ENCODE data around the gene TRPV5. TPM values are rescaled to one million over a fixed set of nuclear protein-coding genes. Genes with fewer than 3 reads are reported as not detected.
A peak's percentile ranks its signal among the peaks of the same experiment; 100 is the strongest.

The TRPV5 gene
- total RNA-seq, 4 donors from 2014 or later = 0.31 TPM; not detected in 3

GRCh38 chr7:142927949-142928348 is 5.6 kb downstream of the TRPV5 start:
- TF ChIP-seq CTCF (IDR thresholded peaks at IDR 0.05) (no peak), POLR2AphosphoS5 (IDR thresholded peaks at IDR 0.05) (no peak), POLR2A (IDR thresholded peaks at IDR 0.05) (no peak), EP300 (IDR thresholded peaks at IDR 0.05) (no peak)

GRCh38 chr7:142927085-142927745 is 6.3 kb downstream of the TRPV5 start:
- Histone ChIP-seq H3K27ac (no peak overlapping the region), H3K36me3 (no peaks in the 10 kb centered on the region), H3K27me3 (peaks cover 8% of the 10 kb centered on the region), H3K9me3 (no peaks in the 10 kb centered on the region), H3K4me3 (no peak overlapping the region), H3K4me1 (no peaks in the 10 kb centered on the region)
- ATAC-seq = peak; percentile 32
- WGBS, 2 donors (ENCODE audit: low coverage in 1 of 2) = 48 to 49% methylated on average over 7 of the region's 7 CpGs
- no peak for TF ChIP-seq EP300 (IDR thresholded peaks at IDR 0.05)
- no peak for TF ChIP-seq POLR2A (IDR thresholded peaks at IDR 0.05)
- TF ChIP-seq POLR2AphosphoS5 (IDR thresholded peaks at IDR 0.05) = no peak
- no peak for TF ChIP-seq CTCF (IDR thresholded peaks at IDR 0.05)

More at GRCh38 chr7:142927949-142928348, 5.6 kb downstream of the TRPV5 start:
- H3K4me3 ChIP-seq = no peak overlapping the region
- H3K4me1 ChIP-seq = no peaks in the 10 kb centered on the region
- 61 to 85% methylated on average over 3 to 4 of the region's 8 CpGs for WGBS, 2 donors (ENCODE audit: low coverage in 1 of 2)
- ATAC-seq = no peak
- H3K27ac ChIP-seq = no peak overlapping the region
- no peaks in the 10 kb centered on the region for H3K36me3 ChIP-seq
- H3K9me3 ChIP-seq = no peaks in the 10 kb centered on the region
- H3K27me3 ChIP-seq = peaks cover 14% of the 10 kb centered on the region

GRCh38 chr7:142925413-142925812 is 8.1 kb downstream of the TRPV5 start:
- Histone ChIP-seq H3K27me3 (peaks cover 8% of the 10 kb centered on the region), H3K27ac (no peak overlapping the region), H3K4me3 (no peak overlapping the region), H3K36me3 (no peaks in the 10 kb centered on the region), H3K4me1 (no peaks in the 10 kb centered on the region), H3K9me3 (no peaks in the 10 kb centered on the region)
- no peak for TF ChIP-seq CTCF (IDR thresholded peaks at IDR 0.05)
- no peak for TF ChIP-seq POLR2A (IDR thresholded peaks at IDR 0.05)
- no peak for ATAC-seq
- WGBS, 2 donors (ENCODE audit: low coverage in 1 of 2) = 20 to 61% methylated on average over 1 to 5 of the region's 12 CpGs

- TF ChIP-seq POLR2A (IDR thresholded peaks at IDR 0.05) (no peak), POLR2AphosphoS5 (IDR thresholded peaks at IDR 0.05) (no peak), CTCF (IDR thresholded peaks at IDR 0.05) (no peak), EP300 (IDR thresholded peaks at IDR 0.05) (no peak)
- 50 to 67% methylated on average over 2 of the region's 2 CpGs for whole genome bisulfite sequencing, 2 donors (ENCODE audit: low coverage in 1 of 2)
Observed at GRCh38 chr7:142923391-142923790, 10.2 kb downstream of the TRPV5 start.

GRCh38 chr7:142919656-142920055 is 13.9 kb downstream of the TRPV5 start:
- no peaks in the 10 kb centered on the region for H3K36me3 ChIP-seq
- H3K27ac ChIP-seq = no peak overlapping the region
- no peak for ATAC-seq
- 78 to 80% methylated on average over 2 to 3 of the region's 3 CpGs for WGBS, 2 donors (ENCODE audit: low coverage in 1 of 2)
- no peaks in the 10 kb centered on the region for H3K4me1 ChIP-seq
- H3K4me3 ChIP-seq = no peak overlapping the region
- peaks cover 13% of the 10 kb centered on the region for H3K27me3 ChIP-seq
- TF ChIP-seq CTCF (IDR thresholded peaks at IDR 0.05) = no peak
- no peak for TF ChIP-seq EP300 (IDR thresholded peaks at IDR 0.05)
- no peak for TF ChIP-seq POLR2AphosphoS5 (IDR thresholded peaks at IDR 0.05)
- no peak for TF ChIP-seq POLR2A (IDR thresholded peaks at IDR 0.05)
- H3K9me3 ChIP-seq = no peaks in the 10 kb centered on the region

More at GRCh38 chr7:142923391-142923790, 10.2 kb downstream of the TRPV5 start:
- H3K9me3 ChIP-seq = no peaks in the 10 kb centered on the region
- no peaks in the 10 kb centered on the region for H3K36me3 ChIP-seq
- no peak overlapping the region for H3K4me3 ChIP-seq
- H3K27ac ChIP-seq = no peak overlapping the region
- no peaks in the 10 kb centered on the region for H3K27me3 ChIP-seq
- ATAC-seq = no peak
- no peaks in the 10 kb centered on the region for H3K4me1 ChIP-seq
